ENCODE data around the gene ZNF710.

Gene ZNF710

DNA sequence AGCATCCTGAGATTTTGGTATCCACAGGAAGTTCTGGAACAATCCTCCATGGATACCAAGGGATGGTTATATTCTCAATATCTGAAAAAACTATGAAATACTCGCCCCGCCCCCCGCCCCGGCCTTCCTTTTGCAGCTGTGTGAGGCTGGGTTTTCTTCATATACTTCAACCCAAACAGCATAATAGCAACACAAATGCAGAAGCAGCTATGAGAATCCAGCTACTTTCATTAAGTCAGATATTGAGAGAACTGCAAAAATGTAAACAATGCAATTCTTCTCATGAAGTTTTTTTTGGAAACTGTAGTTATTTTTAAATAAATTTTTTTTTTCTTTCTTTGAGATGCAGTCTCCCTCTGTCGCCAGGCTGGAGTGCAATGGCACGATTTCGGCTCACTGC, 112.0 kb downstream of the ZNF710 start:
- intact Hi-C loops (cut with DNase I; ENCODE audit: low total_unique reads) = no loop called here
- no peak for DNase-seq
- Histone ChIP-seq H3K9me3 (peaks cover 0 to 11% (median 10%) of the 10 kb centered on the region in 3 donors), H3K4me1 (no peaks in the 10 kb centered on the region), H3K36me3 (no peaks in the 10 kb centered on the region), H3K27me3 (no peaks in the 10 kb centered on the region), H3K4me3 (no peak overlapping the region), H3K27ac (no peak overlapping the region)
- TF ChIP-seq, protein P1, sequence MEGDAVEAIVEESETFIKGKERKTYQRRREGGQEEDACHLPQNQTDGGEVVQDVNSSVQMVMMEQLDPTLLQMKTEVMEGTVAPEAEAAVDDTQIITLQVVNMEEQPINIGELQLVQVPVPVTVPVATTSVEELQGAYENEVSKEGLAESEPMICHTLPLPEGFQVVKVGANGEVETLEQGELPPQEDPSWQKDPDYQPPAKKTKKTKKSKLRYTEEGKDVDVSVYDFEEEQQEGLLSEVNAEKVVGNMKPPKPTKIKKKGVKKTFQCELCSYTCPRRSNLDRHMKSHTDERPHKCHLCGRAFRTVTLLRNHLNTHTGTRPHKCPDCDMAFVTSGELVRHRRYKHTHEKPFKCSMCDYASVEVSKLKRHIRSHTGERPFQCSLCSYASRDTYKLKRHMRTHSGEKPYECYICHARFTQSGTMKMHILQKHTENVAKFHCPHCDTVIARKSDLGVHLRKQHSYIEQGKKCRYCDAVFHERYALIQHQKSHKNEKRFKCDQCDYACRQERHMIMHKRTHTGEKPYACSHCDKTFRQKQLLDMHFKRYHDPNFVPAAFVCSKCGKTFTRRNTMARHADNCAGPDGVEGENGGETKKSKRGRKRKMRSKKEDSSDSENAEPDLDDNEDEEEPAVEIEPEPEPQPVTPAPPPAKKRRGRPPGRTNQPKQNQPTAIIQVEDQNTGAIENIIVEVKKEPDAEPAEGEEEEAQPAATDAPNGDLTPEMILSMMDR (IDR thresholded peaks at IDR 0.05) = no peak

- Histone ChIP-seq H3K36me3 (no peaks in the 10 kb centered on the region), H3K4me3 (no peak overlapping the region), H3K27me3 (no peaks in the 10 kb centered on the region), H3K9me3 (peaks cover 0 to 11% (median 10%) of the 10 kb centered on the region in 3 donors), H3K27ac (no peak overlapping the region), H3K4me1 (no peaks in the 10 kb centered on the region)
- TF ChIP-seq, protein P1 (IDR thresholded peaks at IDR 0.05) = no peak
- DNase-seq = no peak
- intact Hi-C loops (cut with DNase I; ENCODE audit: low total_unique reads) = no loop called here
Observed at GRCh38 chr15:90114451-90114901, 113.4 kb downstream of the ZNF710 start.

- Histone ChIP-seq H3K4me1 (no peaks in the 10 kb centered on the region), H3K4me3 (no peak overlapping the region), H3K27me3 (no peaks in the 10 kb centered on the region), H3K36me3 (no peaks in the 10 kb centered on the region), H3K27ac (no peak overlapping the region), H3K9me3 (peaks cover 0 to 11% (median 10%) of the 10 kb centered on the region in 3 donors)
- no peak for DNase-seq
- TF ChIP-seq, protein P1 (IDR thresholded peaks at IDR 0.05) = no peak
- intact Hi-C loops (cut with DNase I; ENCODE audit: low total_unique reads) = no loop called here
Observed at GRCh38 chr15:90115783-90116182, 114.7 kb downstream of the ZNF710 start.

GRCh38 chr15:90119367-90119766, 118.2 kb downstream of the ZNF710 start:
- TF ChIP-seq, protein P1 (IDR thresholded peaks at IDR 0.05) = no peak
- no peak for DNase-seq
- Histone ChIP-seq H3K36me3 (no peaks in the 10 kb centered on the region), H3K9me3 (peaks cover 0 to 8% (median 4%) of the 10 kb centered on the region in 3 donors), H3K4me1 (no peaks in the 10 kb centered on the region), H3K4me3 (no peak overlapping the region), H3K27ac (no peak overlapping the region), H3K27me3 (no peaks in the 10 kb centered on the region)
- intact Hi-C loops (cut with DNase I; ENCODE audit: low total_unique reads) = no loop called here

DNA sequence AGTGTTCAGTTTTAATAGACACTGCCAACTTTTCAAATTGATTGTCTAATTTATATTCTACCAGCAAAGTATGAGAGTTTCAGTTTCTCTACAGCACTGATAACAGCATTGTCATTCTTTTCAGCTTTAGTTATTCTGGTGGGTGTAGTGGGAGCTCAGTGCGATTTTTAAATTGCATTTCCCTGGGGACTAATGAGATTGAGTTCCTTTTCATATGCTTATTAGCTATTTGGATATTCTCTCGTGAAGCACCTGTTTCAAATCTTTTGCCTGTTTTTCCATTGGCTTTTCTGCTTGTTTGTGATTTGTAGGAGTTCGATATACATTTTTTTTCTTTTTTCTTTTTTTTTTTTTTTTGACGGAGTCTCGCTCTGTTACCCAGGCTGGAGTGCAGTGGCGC, 120.0 kb downstream of the ZNF710 start:
- Histone ChIP-seq H3K27me3 (no peaks in the 10 kb centered on the region), H3K4me3 (no peak overlapping the region), H3K27ac (no peak overlapping the region), H3K9me3 (no peaks in the 10 kb centered on the region), H3K4me1 (no peaks in the 10 kb centered on the region), H3K36me3 (no peaks in the 10 kb centered on the region)
- no peak for DNase-seq
- intact Hi-C loops (cut with DNase I; ENCODE audit: low total_unique reads) = no loop called here
- TF ChIP-seq, protein P1 (IDR thresholded peaks at IDR 0.05) = no peak

DNA sequence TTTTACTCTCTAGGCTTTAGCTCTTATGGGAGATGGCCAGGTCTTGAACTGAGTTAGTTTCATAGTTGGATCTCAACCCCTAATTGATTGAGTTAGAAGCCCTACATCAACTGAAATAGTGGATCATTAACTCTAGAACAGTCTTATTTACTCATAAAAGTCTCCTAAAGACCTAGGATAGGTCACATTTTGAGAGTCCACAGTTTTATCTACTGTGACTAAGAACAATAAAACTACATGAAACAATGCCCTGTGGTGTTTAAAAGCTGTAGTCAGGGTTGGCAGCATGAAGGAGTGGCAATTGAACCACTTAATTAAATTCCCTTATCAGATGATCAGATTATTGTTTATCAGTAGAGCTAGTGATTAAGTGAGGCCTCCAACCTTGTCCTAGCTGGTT, 123.4 kb downstream of the ZNF710 start:
- no peak overlapping the region for H3K27ac ChIP-seq

More for the DNA sequence above, 123.4 kb downstream of the ZNF710 start:
- Histone ChIP-seq H3K4me3 (no peak overlapping the region), H3K9me3 (no peaks in the 10 kb centered on the region), H3K27me3 (no peaks in the 10 kb centered on the region), H3K36me3 (no peaks in the 10 kb centered on the region), H3K4me1 (peaks cover 0 to 15% (median 8%) of the 10 kb centered on the region in 4 donors)
- TF ChIP-seq, protein P1 (IDR thresholded peaks at IDR 0.05) = no peak
- no peak for DNase-seq
- intact Hi-C loops (cut with DNase I; ENCODE audit: low total_unique reads) = no loop called here
